ENCODE results near the gene TOM1L2. TPM values are rescaled to one million over a fixed set of nuclear protein-coding genes. Genes with fewer than 3 reads are reported as not detected.

The TOM1L2 gene
- total and polyA plus RNA-seq, 12 donors, result 29.6 to 437 (median 67.7) TPM

DNA sequence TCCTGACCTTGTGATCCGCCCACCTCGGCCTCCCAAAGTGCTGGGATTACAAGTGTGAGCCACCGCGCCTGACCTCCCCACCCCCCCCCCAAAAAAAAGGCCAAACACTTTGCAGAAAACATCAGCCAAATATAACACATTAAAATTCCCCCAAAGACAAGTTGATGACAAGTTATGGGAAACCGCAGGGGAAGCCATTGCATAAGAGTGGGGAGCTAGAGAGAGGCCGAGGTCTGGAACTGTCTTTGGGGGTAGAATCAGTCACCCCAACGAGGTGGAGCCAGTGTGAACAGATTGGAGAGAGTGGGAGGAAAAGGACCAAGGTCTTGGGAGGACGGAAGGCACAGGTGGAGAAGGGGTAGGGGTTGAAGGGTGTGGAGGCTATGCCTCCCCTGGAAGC, 3.2 kb upstream of the TOM1L2 start:
- Histone ChIP-seq H3K9me3 (replicated peaks in 1 of 3) (no peaks in the 10 kb centered on the region), H3K4me1 (replicated peaks in 1 of 2) (peaks cover 15 to 19% of the 10 kb centered on the region in 2 donors), H3K27me3 (no peaks in the 10 kb centered on the region), H3K27ac (no peak overlapping the region), H3K4me3 (no peak overlapping the region), H3K36me3 (replicated peaks in 1 of 2) (no peaks in the 10 kb centered on the region)
- WGBS, 4 donors, result 65 to 72% (median 67%) methylated on average over 6 to 8 of the region's 8 CpGs
- no peak for TF ChIP-seq POLR2A (IDR thresholded peaks at IDR 0.05)
- TF ChIP-seq, protein P1, sequence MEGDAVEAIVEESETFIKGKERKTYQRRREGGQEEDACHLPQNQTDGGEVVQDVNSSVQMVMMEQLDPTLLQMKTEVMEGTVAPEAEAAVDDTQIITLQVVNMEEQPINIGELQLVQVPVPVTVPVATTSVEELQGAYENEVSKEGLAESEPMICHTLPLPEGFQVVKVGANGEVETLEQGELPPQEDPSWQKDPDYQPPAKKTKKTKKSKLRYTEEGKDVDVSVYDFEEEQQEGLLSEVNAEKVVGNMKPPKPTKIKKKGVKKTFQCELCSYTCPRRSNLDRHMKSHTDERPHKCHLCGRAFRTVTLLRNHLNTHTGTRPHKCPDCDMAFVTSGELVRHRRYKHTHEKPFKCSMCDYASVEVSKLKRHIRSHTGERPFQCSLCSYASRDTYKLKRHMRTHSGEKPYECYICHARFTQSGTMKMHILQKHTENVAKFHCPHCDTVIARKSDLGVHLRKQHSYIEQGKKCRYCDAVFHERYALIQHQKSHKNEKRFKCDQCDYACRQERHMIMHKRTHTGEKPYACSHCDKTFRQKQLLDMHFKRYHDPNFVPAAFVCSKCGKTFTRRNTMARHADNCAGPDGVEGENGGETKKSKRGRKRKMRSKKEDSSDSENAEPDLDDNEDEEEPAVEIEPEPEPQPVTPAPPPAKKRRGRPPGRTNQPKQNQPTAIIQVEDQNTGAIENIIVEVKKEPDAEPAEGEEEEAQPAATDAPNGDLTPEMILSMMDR (IDR thresholded peaks at IDR 0.05), result no peak
- intact Hi-C loops (cut with DNase I), result no loop called here
- DNase-seq, result no peak

GRCh38 chr17:17972952-17973254, 703 bp upstream of the TOM1L2 start:
- TF ChIP-seq, protein P1 (IDR thresholded peaks at IDR 0.05), result no peak
- TF ChIP-seq POLR2A (IDR thresholded peaks at IDR 0.05), result no peak
- Histone ChIP-seq H3K9me3 (replicated peaks in 1 of 3) (no peaks in the 10 kb centered on the region), H3K27ac (peak overlapping the region in 2 of 5 donors; percentile 52 to 58), H3K27me3 (no peaks in the 10 kb centered on the region), H3K4me1 (replicated peaks in 1 of 2) (peaks cover 15 to 34% of the 10 kb centered on the region in 2 donors), H3K4me3 (peak overlapping the region in 2 of 4 donors; percentile 42 to 43), H3K36me3 (replicated peaks in 1 of 2) (no peaks in the 10 kb centered on the region)
- intact Hi-C loops (cut with DNase I), result no loop called here
- DNase-seq, result no peak
- 3 to 4% (median 3%) methylated on average over 13 of the region's 13 CpGs for WGBS, 4 donors

GRCh38 chr17:17971431-17972125, 622 bp downstream of the TOM1L2 start:
- Histone ChIP-seq H3K4me3 (peak overlapping the region; percentile 66 to 95 (median 70)), H3K9me3 (replicated peaks in 1 of 3) (no peaks in the 10 kb centered on the region), H3K27me3 (no peaks in the 10 kb centered on the region), H3K27ac (peak overlapping the region; percentile 67 to 95 (median 90)), H3K36me3 (replicated peaks in 1 of 2) (no peaks in the 10 kb centered on the region), H3K4me1 (replicated peaks in 1 of 2) (peaks cover 15 to 40% of the 10 kb centered on the region in 2 donors)
- 1 to 2% (median 2%) methylated on average over 9 to 33 of the region's 33 CpGs for WGBS, 4 donors
- DNase-seq, result peak; percentile 63 to 79 (median 65)
- intact Hi-C loops (cut with DNase I), result no loop called here
- no peak for TF ChIP-seq POLR2A (IDR thresholded peaks at IDR 0.05)
- TF ChIP-seq, protein P1 (IDR thresholded peaks at IDR 0.05), result no peak

GRCh38 chr17:17970699-17971430, 1.3 kb downstream of the TOM1L2 start:
- H3K27ac ChIP-seq, result peak overlapping the region in 4 of 5 donors; percentile 90 to 95 (median 92)
- no peak for DNase-seq

More at GRCh38 chr17:17970699-17971430, 1.3 kb downstream of the TOM1L2 start:
- TF ChIP-seq, protein P1 (IDR thresholded peaks at IDR 0.05), result no peak
- TF ChIP-seq POLR2A (IDR thresholded peaks at IDR 0.05), result no peak
- Histone ChIP-seq H3K4me3 (peak overlapping the region in 2 of 4 donors; percentile 66 to 75), H3K27me3 (no peaks in the 10 kb centered on the region), H3K4me1 (replicated peaks in 1 of 2) (peaks cover 15 to 40% of the 10 kb centered on the region in 2 donors), H3K9me3 (replicated peaks in 1 of 3) (no peaks in the 10 kb centered on the region), H3K36me3 (replicated peaks in 1 of 2) (no peaks in the 10 kb centered on the region)
- intact Hi-C loops (cut with DNase I), result no loop called here
- WGBS, 4 donors, result 19 to 43% (median 33%) methylated on average over 1 of the region's 1 CpG

Data from adrenal gland (tissue), 12 donors.